Measurements from ENCODE around the gene ARHGAP19. TPM values are rescaled to one million over a fixed set of nuclear protein-coding genes. Genes with fewer than 3 reads are reported as not detected.
"Not testable (repeated sequence)": the region's sequence is repeated elsewhere in the genome, so short reads cannot be mapped to it uniquely, and the experiment has no call there.

Gene ARHGAP19
- total RNA-seq, 1 experiment from 2014 or later = 5.2 TPM

- DNase-seq (ENCODE audit: low spot score) = no peak
These were observed 29.4 kb upstream of the ARHGAP19 start for GRCh38 chr10:97321804-97322190.

- DNase-seq (ENCODE audit: low spot score) = no peak
These were observed 28.8 kb upstream of the ARHGAP19 start for GRCh38 chr10:97321032-97321803.

GRCh38 chr10:97320480-97321031, 28.1 kb upstream of the ARHGAP19 start:
- DNase-seq (ENCODE audit: low spot score) = no peak

- DNase-seq (ENCODE audit: low spot score) = peak; percentile 57
These were observed 27.4 kb upstream of the ARHGAP19 start for GRCh38 chr10:97319671-97320479.

- peak; percentile 87 for DNase-seq (ENCODE audit: low spot score)
These were observed 26.6 kb upstream of the ARHGAP19 start, which contains the start of gene FRAT1 for GRCh38 chr10:97318772-97319651. Gene FRAT1 (plus strand): TSS chr10:97319271. CDS start chr10:97319454, 183 bp downstream.

- no peak for DNase-seq (ENCODE audit: low spot score)
These were observed 22.2 kb upstream of the ARHGAP19 start for GRCh38 chr10:97314671-97315070.

GRCh38 chr10:97312897-97313296, 20.5 kb upstream of the ARHGAP19 start:
- DNase-seq (ENCODE audit: low spot score) = no peak

GRCh38 chr10:97311111-97311626, 18.7 kb upstream of the ARHGAP19 start:
- DNase-seq (ENCODE audit: low spot score) = no peak

GRCh38 chr10:97307866-97308780, 15.7 kb upstream of the ARHGAP19 start:
- DNase-seq (ENCODE audit: low spot score) = no peak

GRCh38 chr10:97307441-97307840, 15.0 kb upstream of the ARHGAP19 start:
- no peak for DNase-seq (ENCODE audit: low spot score)

GRCh38 chr10:97302088-97302791, 9.8 kb upstream of the ARHGAP19 start:
- no peak for DNase-seq (ENCODE audit: low spot score)

- no peak for DNase-seq (ENCODE audit: low spot score)
These were observed 8.5 kb upstream of the ARHGAP19 start for GRCh38 chr10:97300980-97301379.

- no peak for DNase-seq (ENCODE audit: low spot score)
These were observed 5.8 kb upstream of the ARHGAP19 start for GRCh38 chr10:97298223-97298571.

GRCh38 chr10:97297556-97298222, 5.3 kb upstream of the ARHGAP19 start:
- DNase-seq (ENCODE audit: low spot score) = no peak

- no peak for DNase-seq (ENCODE audit: low spot score)
These were observed 393 bp upstream of the ARHGAP19 start for GRCh38 chr10:97292862-97293198.

GRCh38 chr10:97291357-97292096, 910 bp downstream of the ARHGAP19 start:
- DNase-seq (ENCODE audit: low spot score) = no peak

GRCh38 chr10:97290576-97291356, 1.7 kb downstream of the ARHGAP19 start:
- DNase-seq (ENCODE audit: low spot score) = not testable (repeated sequence)

- not testable (repeated sequence) for DNase-seq (ENCODE audit: low spot score)
These were observed 2.4 kb downstream of the ARHGAP19 start for GRCh38 chr10:97290076-97290475.
